GM12878 (cell line): ENCODE measurements around the gene IKBIP. TPM values are rescaled to one million over a fixed set of nuclear protein-coding genes. Genes with fewer than 3 reads are reported as not detected.

Experiments
- CREB1 ChIP-seq: IDR thresholded peaks from 2 replicates; pipeline ENCODE4 v1.6.1; 2012; ENCODE audit warnings: low read depth, mild to moderate bottlenecking, inconsistent platforms
- ETV6 ChIP-seq, 2 experiments: fragments of 450-650 bp in 1 of 2; IDR thresholded peaks in 1 of 2; conservative IDR thresholded peaks in 1 of 2; 2 replicates each; pipeline ENCODE4 v1.6.1; 2014; ENCODE audit warnings: antibody characterized with exemption in 1 of 2, borderline replicate concordance in 1 of 2, low read depth in 1 of 2, mild to moderate bottlenecking in 1 of 2, moderate library complexity in 1 of 2
- FOS ChIP-seq: IDR thresholded peaks from 3 replicates; pipeline ENCODE4 v1.6.1; 2011; ENCODE audit warnings: borderline replicate concordance; ENCODE audit not compliant: insufficient read length; ENCODE audit errors: extremely low read depth
- GATAD2B ChIP-seq: fragments of 450-650 bp; conservative IDR thresholded peaks from 2 replicates; pipeline ENCODE4 v1.6.1; 2017; ENCODE audit warnings: low read depth, mild to moderate bottlenecking, moderate library complexity
- IKZF2 ChIP-seq, 2 experiments: fragments of 450-650 bp; IDR thresholded peaks; 2 replicates each; pipeline ENCODE4 v1.6.1; 2017; ENCODE audit warnings: mild to moderate bottlenecking in 2 of 2, moderate library complexity in 2 of 2
- IRF4 ChIP-seq: IDR thresholded peaks from 2 replicates; pipeline ENCODE4 v1.6.1; 2011; ENCODE audit warnings: low read depth, low read length
- MXI1 ChIP-seq: fragments of 150-350 bp; IDR thresholded peaks from 2 replicates; pipeline ENCODE4 v1.6.1; 2011; ENCODE audit warnings: low read depth, mild to moderate bottlenecking, inconsistent platforms, low read length, improper control_type of control experiment
- MYB ChIP-seq: fragments of 150-350 bp; IDR thresholded peaks from 2 replicates; pipeline ENCODE4 v1.6.1; 2014; ENCODE audit warnings: mild to moderate bottlenecking, low read depth, low read length, borderline replicate concordance
- NBN ChIP-seq: fragments of 450-650 bp; IDR thresholded peaks from 2 replicates; pipeline ENCODE4 v1.6.1; 2016
- PBX3 ChIP-seq: IDR thresholded peaks from 2 replicates; pipeline ENCODE4 v1.6.1; 2011; ENCODE audit warnings: mild to moderate bottlenecking, low read depth, low read length, moderate library complexity; ENCODE audit not compliant: insufficient replicate concordance
- PKNOX1 ChIP-seq: fragments of 450-650 bp; IDR thresholded peaks from 2 replicates; pipeline ENCODE4 v1.6.1; 2016; ENCODE audit warnings: mild to moderate bottlenecking
- POLR2A ChIP-seq: IDR thresholded peaks from 2 replicates; pipeline ENCODE4 v1.6.1; 2011; ENCODE audit warnings: low read depth, mild to moderate bottlenecking, low read length
- RB1 ChIP-seq: fragments of 450-650 bp; formaldehyde crosslinking; IDR thresholded peaks from 2 replicates; pipeline ENCODE4 v1.6.1; 2017; ENCODE audit warnings: mild to moderate bottlenecking, borderline replicate concordance
- SRF ChIP-seq, 2 experiments: IDR thresholded peaks; 2 replicates each; pipeline ENCODE4 v1.6.1; 2011; ENCODE audit warnings: low read depth in 2 of 2, low read length in 2 of 2, mild to moderate bottlenecking in 1 of 2, moderate library complexity in 1 of 2
- TARDBP ChIP-seq: IDR thresholded peaks from 2 replicates; pipeline ENCODE4 v1.6.1; 2016; ENCODE audit warnings: borderline replicate concordance
- USF1 ChIP-seq: IDR thresholded peaks from 2 replicates; pipeline ENCODE4 v1.6.1; 2011; ENCODE audit warnings: borderline replicate concordance, low read depth, mild to moderate bottlenecking, moderate library complexity, mixed read lengths, low read length; ENCODE audit not compliant: insufficient read depth; ENCODE audit errors: extremely low read length
- ZBED1 ChIP-seq: IDR thresholded peaks from 2 replicates; pipeline ENCODE4 v1.6.1; 2016; ENCODE audit warnings: borderline replicate concordance
- ZBTB4 ChIP-seq: fragments of 450-650 bp; formaldehyde crosslinking; IDR thresholded peaks from 2 replicates; pipeline ENCODE4 v1.4.0; 2022; ENCODE audit warnings: mild to moderate bottlenecking, moderate library complexity
- ZNF24 ChIP-seq: fragments of 450-650 bp; IDR thresholded peaks from 2 replicates; pipeline ENCODE4 v1.6.1; 2017; ENCODE audit warnings: antibody characterized with exemption, mild to moderate bottlenecking
- ZNF687 ChIP-seq: fragments of 450-650 bp; IDR thresholded peaks from 2 replicates; pipeline ENCODE4 v1.6.1; 2017; ENCODE audit warnings: mild to moderate bottlenecking, moderate library complexity
- polyA plus RNA-seq, 11 experiments: library from polyadenylated mRNA; depleted of rRNA in 4 of 11; unstranded in 6 of 11; stranded (reverse) in 5 of 11; fragments of >200 nt; fragmentation: Nextera tagmentation in 4 of 11; fragmentation: Illumina TruSeq in 1 of 11; extraction: Ambion mirVana in 4 of 11; extraction: Trizol in 1 of 11; gene quantifications; 1 replicate in 1 of 11; 2 replicates in 10 of 11; pipeline versions ENCODE4 v1.2.1 to v1.2.3, GENCODE V29; 2011 to 2016; ENCODE audit warnings: inconsistent platforms in 2 of 11, missing spikeins in 2 of 11, low read depth in 1 of 11
- total RNA-seq, 4 experiments: library from RNA; depleted of rRNA in 3 of 4; stranded (reverse); fragments of >200 nt in 3 of 4; fragmentation: Illumina TruSeq in 1 of 4; extraction: Trizol in 1 of 4; gene quantifications; 2 replicates each; pipeline versions ENCODE4 v1.2.1 to v1.2.3, GENCODE V29; 2013 to 2021

The IKBIP gene
- total and polyA plus RNA-seq, 10 of the 15 experiments (the other 5 are each of a cell fraction or from before 2014, with no cell fraction given), result 5.4 to 34.5 (median 18.4) TPM

GRCh38 chr12:98612696-98613334 is 31.8 kb downstream of the IKBIP start (continued):
- TF ChIP-seq MYB, result no peak
- no peak for TF ChIP-seq SRF (IDR thresholded peaks at IDR 0.05; ENCODE audit: low read depth in 2 of 2, low read length in 2 of 2)
- peak; percentile 39; the same call in 1 of the 2 replicates for TF ChIP-seq MXI1
- TF ChIP-seq USF1, result peak; percentile 42
- 0 out of 2 replicates have a peak, but pooled peaks have one; percentile 14 for TF ChIP-seq ZNF24
- TF ChIP-seq GATAD2B, result peak; percentile 49
- no peak for TF ChIP-seq RB1
- no peak for TF ChIP-seq ZBTB4 (CRISPR knock-in tag)
- TF ChIP-seq IKZF2 (IDR thresholded peaks at IDR 0.05), result peak; percentile 58 to 72; a peak in 2 of 4 replicates
- TF ChIP-seq TARDBP, result no peak
- peak; percentile 69; the same call in 1 of the 2 replicates for TF ChIP-seq NBN
- no peak for TF ChIP-seq POLR2A
- TF ChIP-seq CREB1, result no peak
- TF ChIP-seq PKNOX1, result peak; percentile 6; the same call in 1 of the 2 replicates
- TF ChIP-seq ETV6 (conservative IDR thresholded peaks at IDR 0.05 in 1 of 2, IDR thresholded peaks at IDR 0.05 in 1 of 2; ENCODE audit: borderline replicate concordance in 1 of 2, low read depth in 1 of 2), result no peak; a peak in 1 of 4 replicates
- no peak for TF ChIP-seq PBX3
- TF ChIP-seq ZNF687, result peak; percentile 87
- TF ChIP-seq IRF4, result 0 out of 2 replicates have a peak, but pooled peaks have one; percentile 6
- no peak for TF ChIP-seq FOS
- no peak for TF ChIP-seq ZBED1
